Measurements from ENCODE around the gene RDH8.
A peak's percentile ranks its signal among the peaks of the same experiment; 100 is the strongest.
"Not testable (repeated sequence)": the region's sequence is repeated elsewhere in the genome, so short reads cannot be mapped to it uniquely, and the experiment has no call there.

RDH8 gene

GRCh38 chr19:10006752-10007323, 6.4 kb upstream of the RDH8 start:
- DNase-seq, result no peak

- DNase-seq, result no peak
Observed at GRCh38 chr19:10007371-10008183, 5.7 kb upstream of the RDH8 start.

- no peak for DNase-seq
Observed at GRCh38 chr19:10008184-10008765, 5.0 kb upstream of the RDH8 start.

- DNase-seq, result no peak
Observed at GRCh38 chr19:10009714-10010224, 3.5 kb upstream of the RDH8 start.

GRCh38 chr19:10010247-10010691, 3.0 kb upstream of the RDH8 start, which contains the start of gene COL5A3:
Gene COL5A3 (minus strand): TSS chr19:10010504. CDS start chr19:10010385, 119 bp downstream.
- no peak for DNase-seq

GRCh38 chr19:10010939-10011338, 2.3 kb upstream of the RDH8 start:
- DNase-seq, result no peak

GRCh38 chr19:10011974-10012373, 1.3 kb upstream of the RDH8 start:
- no peak for DNase-seq

GRCh38 chr19:10013834-10014618, 743 bp downstream of the RDH8 start:
- DNase-seq, result no peak

GRCh38 chr19:10018263-10018662, 5.0 kb downstream of the RDH8 start:
- no peak for DNase-seq

GRCh38 chr19:10018786-10019185, 5.5 kb downstream of the RDH8 start:
- DNase-seq, result no peak

GRCh38 chr19:10019246-10019645, 6.0 kb downstream of the RDH8 start:
- DNase-seq, result no peak

GRCh38 chr19:10020851-10021250, 7.6 kb downstream of the RDH8 start:
- DNase-seq, result no peak

GRCh38 chr19:10021446-10021845, 8.2 kb downstream of the RDH8 start:
- no peak for DNase-seq

GRCh38 chr19:10021863-10022262, 8.6 kb downstream of the RDH8 start:
- no peak for DNase-seq

GRCh38 chr19:10023096-10023495, 9.8 kb downstream of the RDH8 start:
- not testable (repeated sequence) for DNase-seq

- DNase-seq, result no peak
Observed at GRCh38 chr19:10026744-10027143, 13.5 kb downstream of the RDH8 start.

GRCh38 chr19:10027158-10027997, 14.1 kb downstream of the RDH8 start:
- peak; percentile 7 for DNase-seq

GRCh38 chr19:10033614-10034013, 20.3 kb downstream of the RDH8 start:
- DNase-seq, result no peak

GRCh38 chr19:10036601-10037071, 23.4 kb downstream of the RDH8 start:
- no peak for DNase-seq

GRCh38 chr19:10037367-10037766, 24.1 kb downstream of the RDH8 start:
- no peak for DNase-seq

- DNase-seq, result no peak
Observed at GRCh38 chr19:10037809-10038208, 24.5 kb downstream of the RDH8 start.
